Measurements from ENCODE around the gene LYPD4.

GRCh38 chr19:41801031-41801430 is 43.5 kb downstream of the LYPD4 start:
- TF ChIP-seq, protein P1, sequence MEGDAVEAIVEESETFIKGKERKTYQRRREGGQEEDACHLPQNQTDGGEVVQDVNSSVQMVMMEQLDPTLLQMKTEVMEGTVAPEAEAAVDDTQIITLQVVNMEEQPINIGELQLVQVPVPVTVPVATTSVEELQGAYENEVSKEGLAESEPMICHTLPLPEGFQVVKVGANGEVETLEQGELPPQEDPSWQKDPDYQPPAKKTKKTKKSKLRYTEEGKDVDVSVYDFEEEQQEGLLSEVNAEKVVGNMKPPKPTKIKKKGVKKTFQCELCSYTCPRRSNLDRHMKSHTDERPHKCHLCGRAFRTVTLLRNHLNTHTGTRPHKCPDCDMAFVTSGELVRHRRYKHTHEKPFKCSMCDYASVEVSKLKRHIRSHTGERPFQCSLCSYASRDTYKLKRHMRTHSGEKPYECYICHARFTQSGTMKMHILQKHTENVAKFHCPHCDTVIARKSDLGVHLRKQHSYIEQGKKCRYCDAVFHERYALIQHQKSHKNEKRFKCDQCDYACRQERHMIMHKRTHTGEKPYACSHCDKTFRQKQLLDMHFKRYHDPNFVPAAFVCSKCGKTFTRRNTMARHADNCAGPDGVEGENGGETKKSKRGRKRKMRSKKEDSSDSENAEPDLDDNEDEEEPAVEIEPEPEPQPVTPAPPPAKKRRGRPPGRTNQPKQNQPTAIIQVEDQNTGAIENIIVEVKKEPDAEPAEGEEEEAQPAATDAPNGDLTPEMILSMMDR (IDR thresholded peaks at IDR 0.05; ENCODE audit: low read length): no peak
- TF ChIP-seq EZH2 (optimal IDR thresholded peaks at IDR 0.05; ENCODE audit: low read depth, low read length) (no peak), EZH2phosphoT487 (IDR thresholded peaks at IDR 0.05; ENCODE audit: low read length) (no peak)
